Osteoblast (primary cell): Measurements from ENCODE around the gene STPG4. TPM values are rescaled to one million over a fixed set of nuclear protein-coding genes. Genes with fewer than 3 reads are reported as not detected.

Experiments
- DNase-seq: peaks from one replicate; pipeline ENCODE4 v3.0.0; 2011; ENCODE audit warnings: low spot score, mixed read lengths; ENCODE audit not compliant: insufficient read length; ENCODE audit errors: missing footprints
- H2AFZ ChIP-seq: 2 replicates; pipeline ENCODE4 v1.6.0; 2011; ENCODE audit warnings: mild to moderate bottlenecking, low read length
- H3K27ac ChIP-seq: 2 replicates; pipeline ENCODE4 v1.5.1; 2011; ENCODE audit warnings: mild to moderate bottlenecking, low read depth, low read length, moderate library complexity
- H3K27me3 ChIP-seq: 2 replicates; pipeline ENCODE4 v1.6.0; 2012; ENCODE audit warnings: mild to moderate bottlenecking, control low read depth, inconsistent platforms, low read length, moderate library complexity; ENCODE audit not compliant: insufficient read depth
- H3K36me3 ChIP-seq: 2 replicates; pipeline ENCODE4 v1.5.1; 2011; ENCODE audit warnings: mild to moderate bottlenecking, low read length, control low read depth, moderate library complexity; ENCODE audit not compliant: insufficient read depth
- H3K4me1 ChIP-seq: 2 replicates; pipeline ENCODE4 v1.5.1; 2011; ENCODE audit warnings: mild to moderate bottlenecking, low read length, control low read depth, moderate library complexity; ENCODE audit not compliant: insufficient read depth
- H3K4me2 ChIP-seq: 2 replicates; pipeline ENCODE4 v1.6.0; 2011; ENCODE audit warnings: mild to moderate bottlenecking, low read length; ENCODE audit not compliant: insufficient read depth
- H3K4me3 ChIP-seq: fragments of 200-600 bp; sonication (generic); 3 replicates; pipeline ENCODE4 v1.5.1; 2012; ENCODE audit warnings: mild to moderate bottlenecking, low read length, inconsistent platforms; ENCODE audit not compliant: insufficient read depth
- H3K79me2 ChIP-seq: 2 replicates; pipeline ENCODE4 v1.6.0; 2012; ENCODE audit warnings: mild to moderate bottlenecking, low read length, control low read depth, inconsistent platforms; ENCODE audit not compliant: insufficient read depth
- H3K9me3 ChIP-seq: 2 replicates; pipeline ENCODE4 v1.5.1; 2011; ENCODE audit warnings: low read depth, low read length, control low read depth
- H4K20me1 ChIP-seq: 2 replicates; pipeline ENCODE4 v1.6.0; 2012; ENCODE audit warnings: mild to moderate bottlenecking, low read length, control low read depth; ENCODE audit not compliant: insufficient read depth
- total RNA-seq: library from RNA; depleted of rRNA; stranded (reverse); fragments of >200 nt; gene quantifications from 2 replicates; pipeline ENCODE4 v1.2.3, GENCODE V29; 2012
- TF ChIP-seq, protein P1 (sequence below): IDR thresholded peaks from 2 replicates; pipeline ENCODE4 v1.5.1; 2011; ENCODE audit warnings: mild to moderate bottlenecking, low read depth, low read length, moderate library complexity; ENCODE audit errors: extremely low read depth

The STPG4 gene
- total RNA-seq, 1 donor: 0.72 TPM

DNA sequence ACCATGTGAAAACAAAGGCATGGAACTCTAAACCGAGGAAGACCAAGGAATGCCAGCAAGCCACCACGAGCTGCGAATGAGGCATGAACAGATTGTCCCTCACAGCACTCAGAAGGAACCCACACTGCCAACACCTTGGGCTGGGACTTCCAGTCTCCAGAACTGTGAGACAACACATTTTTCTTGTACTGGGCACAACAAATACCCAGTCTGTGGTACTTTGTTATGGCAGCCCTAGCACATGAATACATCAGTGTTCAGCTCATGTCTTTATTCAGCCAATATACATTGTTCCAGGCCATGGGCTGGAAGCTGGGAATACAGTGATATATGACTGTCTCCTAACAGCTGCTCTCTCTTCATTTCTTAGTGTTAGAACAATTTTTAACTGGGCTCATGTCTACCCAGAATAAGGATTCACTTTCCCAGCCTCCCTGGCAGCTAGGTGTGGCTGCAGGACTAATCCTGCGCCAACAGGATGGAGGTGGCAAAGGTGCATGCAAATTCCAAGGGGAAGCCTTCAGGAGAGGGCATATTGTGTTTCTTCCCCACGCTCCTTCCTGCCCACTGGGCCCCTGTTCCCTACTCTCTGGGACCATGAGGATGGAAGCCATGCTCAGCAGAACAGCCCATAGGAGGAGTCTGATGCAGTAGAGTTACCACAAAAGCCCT lies 59.6 kb downstream of the STPG4 start:
- peaks cover 28% of the 10 kb centered on the region for H3K4me1 ChIP-seq
- no peaks in the 10 kb centered on the region for H3K9me3 ChIP-seq
- H3K4me3 ChIP-seq: no peak overlapping the region
- no peaks in the 10 kb centered on the region for H3K27me3 ChIP-seq
- DNase-seq: no peak
- no peaks in the 10 kb centered on the region for H4K20me1 ChIP-seq
- H3K79me2 ChIP-seq: no peaks in the 10 kb centered on the region
- no peak overlapping the region for H3K27ac ChIP-seq
- no peak overlapping the region for H3K4me2 ChIP-seq
- TF ChIP-seq, protein P1, sequence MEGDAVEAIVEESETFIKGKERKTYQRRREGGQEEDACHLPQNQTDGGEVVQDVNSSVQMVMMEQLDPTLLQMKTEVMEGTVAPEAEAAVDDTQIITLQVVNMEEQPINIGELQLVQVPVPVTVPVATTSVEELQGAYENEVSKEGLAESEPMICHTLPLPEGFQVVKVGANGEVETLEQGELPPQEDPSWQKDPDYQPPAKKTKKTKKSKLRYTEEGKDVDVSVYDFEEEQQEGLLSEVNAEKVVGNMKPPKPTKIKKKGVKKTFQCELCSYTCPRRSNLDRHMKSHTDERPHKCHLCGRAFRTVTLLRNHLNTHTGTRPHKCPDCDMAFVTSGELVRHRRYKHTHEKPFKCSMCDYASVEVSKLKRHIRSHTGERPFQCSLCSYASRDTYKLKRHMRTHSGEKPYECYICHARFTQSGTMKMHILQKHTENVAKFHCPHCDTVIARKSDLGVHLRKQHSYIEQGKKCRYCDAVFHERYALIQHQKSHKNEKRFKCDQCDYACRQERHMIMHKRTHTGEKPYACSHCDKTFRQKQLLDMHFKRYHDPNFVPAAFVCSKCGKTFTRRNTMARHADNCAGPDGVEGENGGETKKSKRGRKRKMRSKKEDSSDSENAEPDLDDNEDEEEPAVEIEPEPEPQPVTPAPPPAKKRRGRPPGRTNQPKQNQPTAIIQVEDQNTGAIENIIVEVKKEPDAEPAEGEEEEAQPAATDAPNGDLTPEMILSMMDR: no peak
- H3K36me3 ChIP-seq: no peaks in the 10 kb centered on the region
- H2AFZ ChIP-seq: no peak overlapping the region

DNA sequence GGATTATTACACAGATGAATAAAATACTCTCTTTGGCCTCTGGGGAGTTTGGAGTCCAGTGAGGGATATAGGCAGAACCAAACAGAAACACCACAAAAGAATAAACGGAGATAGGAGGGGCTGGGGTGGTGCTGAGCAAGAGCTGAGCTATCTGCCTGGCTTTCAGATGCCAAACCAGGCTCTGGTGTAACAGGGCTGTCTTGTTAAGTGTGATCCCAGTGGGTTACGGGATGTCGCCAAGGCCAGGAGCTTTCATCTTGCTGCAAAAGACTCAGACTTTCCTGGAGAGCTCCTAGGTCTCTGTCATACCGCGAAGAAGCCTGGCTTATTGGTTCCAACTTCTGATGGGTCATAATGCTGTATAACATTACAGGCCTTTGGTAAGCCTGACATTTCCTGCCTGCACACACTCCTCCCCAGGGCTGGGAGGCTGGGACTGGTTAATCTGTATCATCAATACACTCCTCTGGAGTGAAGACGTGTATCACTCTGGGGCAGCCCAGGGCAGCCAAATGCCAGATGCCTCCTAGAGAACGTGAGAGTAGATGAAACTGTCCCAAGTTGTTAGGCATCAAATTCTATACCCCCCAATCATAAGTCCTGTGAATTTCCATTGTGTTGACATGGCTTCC lies 60.5 kb downstream of the STPG4 start:
- Histone ChIP-seq H3K36me3 (no peaks in the 10 kb centered on the region), H3K9me3 (no peaks in the 10 kb centered on the region), H2AFZ (peak overlapping the region; percentile 64), H3K4me1 (peaks cover 28% of the 10 kb centered on the region), H3K4me3 (no peak overlapping the region), H4K20me1 (no peaks in the 10 kb centered on the region), H3K79me2 (no peaks in the 10 kb centered on the region), H3K27me3 (no peaks in the 10 kb centered on the region), H3K4me2 (peak overlapping the region; percentile 45), H3K27ac (peak overlapping the region; percentile 15)
- TF ChIP-seq, protein P1: no peak
- peak; percentile 95 for DNase-seq

DNA sequence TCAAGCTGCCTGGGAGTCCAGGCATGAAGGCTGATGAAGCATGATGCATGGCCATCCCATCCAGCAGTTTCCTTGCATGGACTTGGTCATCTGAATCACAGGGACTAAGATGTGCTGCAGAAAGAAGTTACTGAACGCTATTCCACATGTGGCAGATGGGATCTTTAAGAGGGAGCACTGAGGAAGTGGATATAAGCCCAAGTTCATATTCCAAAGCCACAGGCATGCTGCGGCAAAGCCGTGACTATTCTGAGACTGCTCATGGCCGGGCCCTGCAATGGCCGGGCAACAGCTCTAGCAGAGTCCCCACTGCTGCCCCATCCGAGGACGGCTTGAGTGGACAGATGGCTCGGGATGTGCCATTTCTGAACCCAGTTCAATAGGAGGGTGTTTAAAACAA lies 61.5 kb downstream of the STPG4 start:
- Histone ChIP-seq H3K4me1 (peaks cover 35% of the 10 kb centered on the region), H3K27me3 (no peaks in the 10 kb centered on the region), H3K4me3 (no peak overlapping the region), H3K4me2 (no peak overlapping the region), H3K36me3 (no peaks in the 10 kb centered on the region), H3K27ac (peak overlapping the region; percentile 15), H3K9me3 (no peaks in the 10 kb centered on the region), H2AFZ (peak overlapping the region; percentile 25), H3K79me2 (no peaks in the 10 kb centered on the region), H4K20me1 (no peaks in the 10 kb centered on the region)
- TF ChIP-seq, protein P1: no peak
- DNase-seq: no peak

DNA sequence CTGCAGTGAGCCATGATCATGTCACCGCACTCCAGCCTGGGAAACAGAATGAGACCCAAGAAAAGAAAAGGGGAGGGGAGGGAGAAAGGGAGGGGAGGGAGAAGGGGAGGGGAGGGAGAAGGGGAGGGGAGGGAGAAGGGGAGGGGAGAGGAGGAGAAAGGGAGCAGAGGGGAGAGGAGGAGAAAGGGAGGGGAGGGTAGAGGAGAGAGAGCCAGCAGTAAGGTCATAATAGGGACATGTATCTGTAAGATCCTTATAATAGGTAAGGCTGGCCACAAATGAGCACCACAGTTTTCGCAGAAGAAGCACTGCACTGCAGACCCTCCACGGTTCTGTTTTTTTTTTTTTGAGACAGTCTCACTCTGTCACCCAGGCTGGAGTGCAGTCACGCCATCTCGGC lies 62.6 kb downstream of the STPG4 start:
- Histone ChIP-seq H3K27me3 (no peaks in the 10 kb centered on the region), H3K9me3 (no peaks in the 10 kb centered on the region), H4K20me1 (no peaks in the 10 kb centered on the region), H3K36me3 (no peaks in the 10 kb centered on the region), H3K79me2 (no peaks in the 10 kb centered on the region), H3K4me2 (no peak overlapping the region), H3K27ac (no peak overlapping the region), H3K4me3 (no peak overlapping the region), H3K4me1 (peaks cover 38% of the 10 kb centered on the region), H2AFZ (no peak overlapping the region)
- TF ChIP-seq, protein P1: no peak
- no peak for DNase-seq
